Right lobe of liver (tissue), 4 donors: ENCODE results near the gene ALPP.
"Not testable (repeated sequence)": the region's sequence is repeated elsewhere in the genome, so short reads cannot be mapped to it uniquely, and the experiment has no call there.

Source experiments
- POLR2A ChIP-seq: fragments of 450-650 bp; IDR thresholded peaks from one replicate; pipeline ENCODE4 v1.6.1; 2017; ENCODE audit warnings: antibody characterized with exemption, mild to moderate bottlenecking
- TF ChIP-seq, protein P1 (sequence below), 4 donors: fragments of 200-600 bp in 3 of 4; fragments of 450-650 bp in 1 of 4; IDR thresholded peaks; one replicate each; pipeline versions ENCODE4 v1.5.1 to v1.8.0; 2016 to 2022; ENCODE audit warnings: antibody characterized with exemption in 4 of 4, mild to moderate bottlenecking in 2 of 4
- donor health status: DM: no; HTN: no; CAD: no.
- donor health status: DM: no; HTN: no; CAD: no.
- donor health status: DM: no; HTN: yes; CAD: no.

GRCh38 chr2:232379610-232380590, 1.3 kb downstream of the ALPP start:
- not testable (repeated sequence) for TF ChIP-seq POLR2A
- TF ChIP-seq, protein P1, sequence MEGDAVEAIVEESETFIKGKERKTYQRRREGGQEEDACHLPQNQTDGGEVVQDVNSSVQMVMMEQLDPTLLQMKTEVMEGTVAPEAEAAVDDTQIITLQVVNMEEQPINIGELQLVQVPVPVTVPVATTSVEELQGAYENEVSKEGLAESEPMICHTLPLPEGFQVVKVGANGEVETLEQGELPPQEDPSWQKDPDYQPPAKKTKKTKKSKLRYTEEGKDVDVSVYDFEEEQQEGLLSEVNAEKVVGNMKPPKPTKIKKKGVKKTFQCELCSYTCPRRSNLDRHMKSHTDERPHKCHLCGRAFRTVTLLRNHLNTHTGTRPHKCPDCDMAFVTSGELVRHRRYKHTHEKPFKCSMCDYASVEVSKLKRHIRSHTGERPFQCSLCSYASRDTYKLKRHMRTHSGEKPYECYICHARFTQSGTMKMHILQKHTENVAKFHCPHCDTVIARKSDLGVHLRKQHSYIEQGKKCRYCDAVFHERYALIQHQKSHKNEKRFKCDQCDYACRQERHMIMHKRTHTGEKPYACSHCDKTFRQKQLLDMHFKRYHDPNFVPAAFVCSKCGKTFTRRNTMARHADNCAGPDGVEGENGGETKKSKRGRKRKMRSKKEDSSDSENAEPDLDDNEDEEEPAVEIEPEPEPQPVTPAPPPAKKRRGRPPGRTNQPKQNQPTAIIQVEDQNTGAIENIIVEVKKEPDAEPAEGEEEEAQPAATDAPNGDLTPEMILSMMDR (IDR thresholded peaks at IDR 0.05): not testable (repeated sequence)
